ENCODE results near the gene CBFA2T2.
"Not testable (repeated sequence)": the region's sequence is repeated elsewhere in the genome, so short reads cannot be mapped to it uniquely, and the experiment has no call there.

Gene CBFA2T2

DNA sequence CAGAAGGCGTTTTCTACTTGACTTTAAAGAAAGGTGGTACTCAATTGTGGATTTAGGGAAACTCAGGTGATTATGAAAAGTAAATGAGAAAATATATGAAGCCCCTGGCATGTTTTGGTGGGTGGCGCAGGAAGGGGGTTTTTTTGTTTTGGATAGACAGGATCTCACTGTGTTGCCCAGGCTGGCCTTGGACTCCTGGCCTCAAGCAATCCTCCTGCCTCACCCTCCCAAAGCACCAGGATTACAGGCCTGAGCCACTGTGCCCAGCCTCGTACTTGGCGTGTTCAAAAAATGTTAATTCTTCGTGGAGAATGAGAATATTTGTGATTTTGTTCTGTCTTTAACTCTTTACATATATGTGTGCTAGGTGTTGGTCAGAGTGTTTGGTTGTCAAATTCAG, 140.1 kb downstream of the CBFA2T2 start:
- DNase-seq, result no peak

DNA sequence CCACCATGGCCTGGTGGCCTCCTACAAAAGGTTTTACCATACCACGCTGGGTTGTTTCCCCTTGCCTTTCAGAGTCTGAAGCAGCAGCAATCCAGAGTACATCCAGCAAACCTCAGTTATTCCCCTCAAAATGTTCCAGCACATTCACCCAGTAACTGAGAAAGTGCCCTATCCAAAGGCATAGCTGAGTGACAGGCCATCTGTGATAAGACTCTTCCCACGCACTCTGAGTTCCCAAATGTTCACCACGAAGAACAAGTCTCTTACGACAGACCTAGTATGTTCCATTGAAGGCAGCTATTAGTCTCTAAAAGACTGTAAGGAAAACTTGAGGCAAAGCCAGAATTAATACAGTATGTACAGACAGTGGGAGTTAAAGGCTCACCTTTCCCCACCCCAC, 140.6 kb downstream of the CBFA2T2 start:
- no peak for DNase-seq

DNA sequence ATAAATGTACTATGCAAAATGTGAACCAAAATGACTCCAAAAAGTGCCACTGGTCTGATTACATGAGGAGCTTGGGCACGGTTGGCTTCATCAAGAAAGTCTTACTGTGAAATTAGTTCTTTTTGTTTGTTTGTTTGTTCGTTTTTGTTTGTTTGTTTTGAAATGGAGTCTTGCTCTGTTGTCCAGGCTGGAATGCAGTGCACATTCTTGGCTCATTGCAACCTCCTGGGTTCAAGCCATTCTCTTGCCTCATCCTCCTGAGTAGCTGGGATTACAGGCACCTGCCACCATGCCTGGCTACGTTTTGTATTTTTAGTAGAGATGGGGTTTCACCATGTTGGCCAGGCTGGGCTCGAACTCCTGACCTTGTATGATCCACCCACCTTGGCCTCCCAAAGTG, 142.0 kb downstream of the CBFA2T2 start:
- DNase-seq, result not testable (repeated sequence)

DNA sequence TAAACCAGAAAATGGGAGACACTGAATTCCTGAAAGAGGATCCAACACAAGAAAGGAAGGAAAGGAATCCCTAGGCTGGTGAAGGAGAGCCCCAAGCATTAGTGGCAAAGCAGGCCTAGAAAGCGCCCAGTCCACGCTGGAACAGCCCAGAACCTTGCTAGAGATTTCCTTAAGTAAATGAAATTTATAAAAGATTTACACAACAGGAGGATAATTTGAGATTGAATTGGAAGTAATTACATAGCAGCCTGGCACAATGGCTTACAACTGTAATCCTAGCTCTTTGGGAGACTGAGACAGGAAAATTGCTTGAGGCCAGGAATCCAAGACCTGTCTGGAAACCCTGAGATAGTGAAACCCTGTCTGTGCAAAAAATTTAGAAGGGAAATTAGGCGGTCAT, 145.4 kb downstream of the CBFA2T2 start:
- no peak for DNase-seq

DNA sequence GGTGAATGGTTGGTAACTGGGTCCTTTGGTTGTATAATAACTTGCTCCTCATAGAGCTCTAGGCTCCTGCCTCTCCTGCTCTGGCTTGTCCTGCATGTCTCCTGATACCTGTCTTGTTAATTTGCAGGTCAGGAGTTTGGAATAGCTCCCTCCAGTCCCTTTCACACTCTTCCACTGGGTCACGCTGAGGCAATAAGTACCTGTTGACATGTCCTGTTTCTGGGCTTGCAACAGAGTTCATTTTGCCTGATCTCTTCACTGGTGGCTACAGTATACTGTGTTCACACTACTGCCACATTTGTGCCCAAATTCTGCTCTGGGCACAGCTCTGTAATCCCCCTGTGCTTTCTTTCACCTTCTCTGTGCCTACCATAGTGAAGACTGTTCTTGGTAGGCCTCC, 146.9 kb downstream of the CBFA2T2 start:
- DNase-seq, result no peak

DNA sequence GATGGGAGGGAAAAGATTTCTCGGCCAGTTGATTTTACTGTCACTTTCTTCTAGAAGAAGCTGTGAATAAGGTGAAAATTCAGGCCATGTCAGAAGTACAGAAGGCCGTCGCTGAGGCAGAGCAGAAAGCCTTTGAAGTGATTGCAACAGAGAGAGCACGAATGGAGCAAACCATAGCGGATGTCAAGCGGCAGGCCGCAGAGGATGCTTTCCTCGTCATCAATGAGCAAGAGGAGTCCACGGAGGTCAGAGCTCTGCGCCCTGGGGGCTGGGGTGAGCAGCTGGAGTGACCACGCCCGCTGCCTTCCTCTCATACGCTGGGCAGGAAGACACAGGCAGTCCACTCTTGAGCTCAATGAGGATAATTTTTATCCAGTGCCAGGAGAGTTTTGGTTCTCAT, 150.4 kb downstream of the CBFA2T2 start:
- no peak for DNase-seq

DNA sequence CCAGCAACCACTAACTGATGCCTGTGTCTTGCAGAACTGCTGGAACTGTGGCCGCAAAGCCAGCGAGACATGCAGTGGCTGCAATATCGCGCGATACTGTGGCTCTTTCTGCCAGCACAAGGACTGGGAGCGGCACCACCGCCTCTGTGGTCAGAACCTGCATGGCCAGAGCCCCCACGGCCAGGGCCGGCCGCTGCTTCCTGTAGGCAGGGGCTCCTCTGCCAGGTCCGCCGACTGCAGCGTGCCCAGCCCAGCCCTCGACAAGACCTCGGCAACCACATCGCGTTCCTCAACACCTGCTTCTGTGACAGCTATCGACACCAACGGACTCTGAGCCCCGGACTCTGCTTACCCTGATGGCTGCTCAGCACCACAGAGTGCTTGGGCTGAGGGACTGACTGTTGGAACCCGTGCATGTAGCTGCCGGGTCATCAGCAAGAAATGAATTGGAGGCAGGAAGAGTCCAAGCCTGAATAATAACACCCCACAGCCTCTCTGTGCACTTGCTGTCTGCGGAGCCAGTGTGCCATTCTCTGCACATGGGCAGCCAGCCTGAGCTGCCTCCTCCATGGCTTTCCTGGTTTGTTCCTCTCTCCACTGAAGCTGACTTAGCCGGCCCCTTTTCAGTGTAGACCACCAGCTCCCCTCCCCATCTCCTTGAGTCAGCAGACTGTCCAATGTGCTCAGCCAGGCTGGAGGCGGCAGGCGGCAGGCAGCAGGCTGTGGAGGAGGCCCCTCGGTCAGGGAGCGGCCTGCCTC, 154.6 kb downstream of the CBFA2T2 start:
- no peak for DNase-seq

DNA sequence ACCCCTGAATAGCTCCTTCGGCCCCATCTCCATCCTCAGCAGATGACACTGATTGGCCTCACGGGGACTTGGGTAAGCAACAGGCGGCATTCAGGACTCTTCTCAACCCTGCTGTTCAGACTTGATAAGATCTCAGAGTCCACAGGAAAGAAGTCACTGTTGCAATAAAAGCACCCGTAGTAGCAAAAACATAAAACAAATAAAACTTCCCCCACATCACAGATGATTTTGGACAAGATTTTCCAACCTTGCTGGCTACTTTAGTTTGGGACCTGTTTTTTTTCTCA, 155.1 kb downstream of the CBFA2T2 start:
- no peak for DNase-seq

DNA sequence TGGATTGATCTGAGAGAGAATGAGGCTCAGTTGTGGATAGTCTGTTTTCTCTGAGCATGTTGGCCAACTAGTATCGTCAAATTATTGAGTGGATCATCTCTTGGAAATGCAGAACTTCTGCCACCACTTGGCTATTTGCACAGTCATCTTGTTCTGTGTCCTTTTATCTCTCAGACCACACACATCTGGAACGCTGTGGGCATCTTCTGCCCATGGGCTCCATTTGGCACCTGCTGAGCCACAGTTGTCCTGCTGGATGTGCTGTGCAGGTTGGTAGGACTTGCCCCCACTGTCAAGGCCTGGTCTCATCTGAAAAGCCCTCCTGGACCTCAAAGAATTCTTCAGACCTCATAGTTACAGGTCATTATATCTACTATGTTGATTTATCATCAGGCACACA, 155.5 kb downstream of the CBFA2T2 start:
- no peak for DNase-seq

DNA sequence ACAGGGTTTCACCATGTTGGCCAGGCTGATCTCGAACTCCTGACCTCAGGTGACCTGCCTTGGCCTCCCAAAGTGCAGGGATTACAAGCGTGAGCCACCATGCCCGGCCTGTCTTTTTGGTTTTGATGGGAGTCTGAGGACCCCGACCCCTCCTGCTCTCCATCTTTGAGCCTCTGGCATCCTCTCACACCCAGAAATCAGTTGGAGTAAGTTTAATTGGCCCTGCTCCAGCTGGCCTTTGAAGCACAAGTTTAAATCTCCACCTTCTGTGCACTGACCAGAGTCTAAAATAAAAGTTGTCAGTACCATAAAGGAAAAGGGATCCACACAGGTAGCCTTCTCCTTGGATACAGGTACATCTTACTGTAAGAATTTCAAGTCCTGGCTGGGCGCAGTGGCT, 156.3 kb downstream of the CBFA2T2 start:
- no peak for DNase-seq

DNA sequence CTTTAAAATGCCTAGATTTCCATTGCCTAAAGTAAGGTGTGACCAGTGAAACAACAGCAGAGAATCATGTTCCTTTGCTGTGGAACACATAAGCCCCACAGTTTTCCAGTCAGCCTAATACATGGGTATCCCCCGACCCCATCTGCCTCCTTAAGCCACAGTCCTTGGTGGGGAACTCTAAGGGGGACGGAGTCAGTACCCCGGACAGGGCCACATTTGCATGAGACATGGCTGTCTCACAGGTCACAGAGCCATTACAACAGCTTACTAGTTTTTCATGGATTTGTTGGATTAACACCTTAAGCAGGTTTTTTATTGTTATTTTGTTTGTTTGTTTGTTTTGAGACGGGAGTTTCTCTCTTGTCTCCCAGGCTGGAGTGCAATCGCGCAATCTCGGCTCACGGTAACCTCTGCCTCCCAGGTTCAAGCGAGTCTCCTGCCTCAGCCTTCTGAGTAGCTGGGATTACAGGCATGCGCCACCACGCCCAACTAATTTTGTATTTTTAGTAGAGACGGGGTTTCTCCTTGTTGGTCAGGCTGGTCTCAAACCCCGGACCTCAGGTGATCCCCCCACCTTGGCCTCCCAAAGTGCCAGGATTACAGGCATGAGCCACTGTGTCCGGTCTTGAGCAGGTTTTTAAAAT, 157.2 kb downstream of the CBFA2T2 start:
- not testable (repeated sequence) for DNase-seq

DNA sequence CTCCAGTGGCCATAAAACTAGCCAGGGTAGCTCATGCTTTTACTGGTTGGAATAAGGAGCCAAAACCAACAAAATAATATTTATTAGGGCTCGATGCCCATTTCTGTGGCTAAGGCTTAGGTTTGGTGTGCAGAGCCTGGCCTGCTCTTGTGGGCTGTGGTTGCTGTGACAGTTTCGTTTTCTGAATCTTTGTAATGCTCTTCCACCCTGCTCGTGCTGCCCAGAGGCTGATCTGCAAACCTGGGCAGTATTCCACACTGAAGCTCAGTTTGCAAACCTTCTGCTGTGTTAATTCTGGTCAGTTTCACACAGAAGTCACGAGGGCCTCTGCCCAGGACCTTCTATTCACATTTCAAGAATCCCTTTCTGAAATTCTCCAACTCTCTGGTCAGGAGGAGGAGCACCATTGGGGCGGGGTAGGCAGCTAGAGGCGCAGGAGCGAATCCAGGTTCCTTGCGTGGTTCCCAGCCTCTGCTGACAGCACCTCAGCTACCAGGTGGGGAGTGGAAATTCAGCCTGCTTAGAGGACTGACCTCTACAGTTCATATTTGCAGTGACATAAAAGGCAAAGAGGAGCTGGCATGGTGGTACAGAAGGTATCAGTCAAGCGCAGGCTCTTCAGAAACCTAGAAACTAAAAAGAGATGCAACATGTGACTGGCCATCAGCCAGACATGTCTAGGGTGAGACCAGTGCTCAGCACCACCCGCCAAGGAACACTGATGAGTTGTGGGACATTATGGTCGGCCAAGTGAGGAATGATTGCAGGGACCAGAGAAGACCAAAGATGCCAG, 157.9 kb downstream of the CBFA2T2 start:
- no peak for DNase-seq

DNA sequence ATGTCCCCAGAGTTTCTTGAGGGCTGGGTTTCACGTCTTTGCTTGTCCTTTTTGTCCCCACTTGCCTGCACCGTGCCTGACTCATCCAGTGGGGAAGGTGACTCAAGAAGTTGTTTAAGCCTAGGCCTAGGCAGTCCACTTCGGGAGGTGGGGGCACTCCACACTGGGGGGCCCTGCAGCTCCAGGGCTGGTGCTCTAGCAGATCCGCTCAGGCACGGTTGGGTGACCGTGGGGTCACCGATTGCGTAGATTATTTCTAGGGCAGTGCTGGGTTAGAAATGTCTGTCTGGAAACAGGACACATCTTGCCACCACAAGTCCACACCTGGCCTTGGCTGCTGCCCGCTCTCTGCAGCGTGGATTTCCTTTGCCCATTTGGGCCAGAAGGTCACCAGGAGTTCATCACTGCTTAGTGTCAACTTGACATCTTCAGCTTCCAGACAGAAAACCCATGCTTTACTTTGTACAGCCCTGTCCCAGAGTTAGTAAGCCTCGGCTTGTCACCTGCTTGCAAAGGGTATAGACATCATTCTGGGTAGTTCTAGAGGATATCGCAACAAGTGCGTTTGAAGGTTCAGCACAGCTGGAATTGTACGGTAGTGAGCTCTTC, 158.6 kb downstream of the CBFA2T2 start:
- no peak for DNase-seq

DNA sequence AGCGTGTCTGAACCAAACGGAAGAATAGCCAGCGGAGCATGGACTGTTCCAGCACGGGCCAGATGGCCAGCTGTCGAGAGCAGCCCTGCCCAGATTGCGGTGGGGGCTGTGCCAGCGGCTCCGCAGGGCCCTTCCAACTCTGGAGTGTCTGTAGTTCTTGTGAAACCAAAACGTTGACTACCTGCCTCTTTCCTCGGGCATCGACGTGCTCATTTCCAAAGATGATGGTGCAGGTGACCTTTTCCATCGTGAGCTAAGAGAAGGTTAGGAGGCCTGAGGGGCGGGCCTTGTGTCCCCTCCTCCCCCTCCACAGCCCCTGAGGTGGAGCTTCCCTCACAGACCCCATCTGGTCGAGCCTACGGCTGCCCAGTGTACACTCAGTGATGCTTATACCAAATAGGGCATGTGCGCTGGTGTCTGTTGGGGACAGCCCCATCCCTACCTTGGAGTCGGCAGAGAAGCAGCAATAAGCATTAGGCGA, 159.3 kb downstream of the CBFA2T2 start:
- no peak for DNase-seq

DNA sequence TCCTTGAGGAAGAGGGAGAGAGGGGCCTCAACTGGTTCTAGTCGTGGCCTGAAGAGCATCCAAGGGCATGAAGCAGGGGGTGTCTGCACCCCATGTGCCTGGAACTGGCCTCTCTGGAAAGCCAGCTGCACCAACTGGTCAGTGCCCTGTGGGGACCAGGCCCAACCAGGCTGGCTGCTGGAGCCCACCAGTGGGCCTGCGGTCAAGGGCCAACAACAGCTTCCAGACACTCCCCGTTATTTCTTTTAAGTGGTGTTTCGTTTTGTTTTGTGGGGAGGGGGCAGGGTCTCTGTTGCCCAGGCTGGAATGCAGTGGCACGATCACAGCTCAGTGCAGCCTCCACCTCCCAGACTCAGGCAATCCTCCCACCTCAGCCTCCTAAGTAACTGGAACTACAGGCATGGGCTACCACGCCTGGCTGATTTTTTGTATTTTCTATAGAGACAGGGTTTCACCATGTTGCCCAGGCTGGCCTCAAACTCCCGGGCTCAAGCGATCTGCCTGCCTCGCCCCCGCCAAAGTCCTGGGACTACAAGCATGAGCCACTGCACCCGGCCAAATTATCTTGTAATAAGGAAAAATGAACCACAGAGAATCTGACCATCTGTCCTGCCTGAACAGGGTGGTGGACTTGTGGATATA, 160.3 kb downstream of the CBFA2T2 start:
- no peak for DNase-seq

DNA sequence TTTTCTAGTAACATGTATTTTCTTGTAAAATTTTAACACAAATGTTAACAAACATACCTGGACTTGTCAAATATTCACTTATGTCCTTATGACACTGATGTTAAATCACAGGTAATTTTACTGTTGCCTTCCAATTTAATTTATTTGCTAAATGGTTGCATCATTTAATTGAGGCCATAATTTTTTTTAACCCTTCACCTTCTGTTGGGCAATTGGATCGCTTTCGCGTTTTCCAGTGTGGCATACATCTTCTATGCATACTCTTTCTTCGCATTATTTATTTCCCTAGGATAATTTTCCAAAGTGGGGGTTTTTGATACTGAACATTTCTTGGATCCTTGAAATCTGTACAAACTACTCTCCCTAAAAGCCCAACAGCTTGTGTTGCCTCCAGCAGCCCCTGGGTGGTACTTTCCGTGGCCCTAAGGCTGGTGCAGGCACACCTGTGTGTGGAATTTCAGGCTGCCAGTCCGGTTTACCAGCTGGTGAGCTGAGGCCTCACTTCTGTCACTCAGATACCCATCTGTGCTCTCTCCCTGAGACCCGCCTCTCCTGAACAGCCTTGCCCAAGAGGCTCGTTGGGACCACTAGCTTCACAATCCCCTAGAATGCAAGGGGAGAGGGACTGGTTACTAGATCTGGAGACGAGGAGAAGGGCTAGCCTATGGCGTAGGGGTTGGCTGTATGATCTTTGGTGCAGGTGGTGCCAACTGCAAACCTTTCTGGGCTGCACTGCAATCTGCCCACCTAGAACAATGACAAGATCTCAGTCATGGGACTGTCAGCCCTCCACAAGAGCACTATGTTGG, 161.1 kb downstream of the CBFA2T2 start:
- no peak for DNase-seq

DNA sequence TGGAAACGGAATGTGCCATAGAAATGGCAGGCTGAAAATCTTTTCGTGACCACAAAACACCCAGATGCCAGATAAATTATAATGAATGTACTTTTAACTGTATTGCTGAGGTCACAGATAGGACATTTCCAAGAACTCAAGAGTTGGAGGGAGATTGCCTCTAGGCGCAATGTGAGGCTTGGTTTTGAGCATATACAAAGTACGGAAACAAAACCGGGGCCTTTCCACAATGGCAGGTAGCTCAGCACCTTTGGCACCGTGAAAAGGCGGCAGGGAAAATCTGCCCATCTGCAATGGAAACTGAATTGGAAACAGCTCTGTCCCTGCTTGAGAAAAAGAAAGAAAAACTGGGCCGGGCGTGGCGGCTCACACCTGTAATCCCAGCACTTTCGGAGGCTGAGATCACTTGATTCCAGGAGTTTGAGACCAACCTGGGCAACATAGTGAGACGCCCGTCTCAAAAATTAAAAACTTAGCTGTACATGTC, 161.7 kb downstream of the CBFA2T2 start:
- DNase-seq, result no peak

DNA sequence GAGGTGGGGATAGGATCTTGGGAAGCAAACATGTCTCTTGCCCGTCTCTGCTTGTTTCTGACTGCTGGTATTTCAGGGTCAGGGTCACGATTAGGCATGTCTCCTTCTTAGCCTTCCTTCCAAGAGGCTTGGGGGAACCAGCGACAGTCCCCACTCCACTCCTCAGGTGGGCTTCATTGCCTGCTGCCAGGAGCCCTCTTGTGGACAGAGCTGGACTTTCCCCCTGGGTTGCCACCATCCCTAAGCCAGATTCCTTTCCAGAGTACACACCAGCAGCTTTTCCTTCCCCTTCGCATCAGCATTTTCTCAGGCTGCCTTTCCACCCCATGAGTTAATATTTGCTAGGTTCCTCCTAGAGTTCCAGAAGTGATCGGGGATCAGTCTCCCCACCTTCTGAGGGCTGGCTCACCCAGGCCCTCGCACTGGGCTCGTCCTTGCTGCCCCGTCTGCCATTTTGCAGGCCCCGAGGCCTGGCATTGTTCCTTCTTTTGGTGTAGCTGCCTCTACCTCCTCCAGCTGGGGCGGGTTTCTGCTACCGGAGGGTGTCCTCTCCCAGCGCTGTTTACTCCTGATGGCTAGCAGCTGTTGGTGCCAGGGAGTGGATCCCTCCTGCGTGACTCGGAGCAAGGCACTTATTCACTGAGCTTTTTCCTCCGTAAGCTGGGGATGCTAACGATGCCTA, 163.5 kb downstream of the CBFA2T2 start:
- DNase-seq, result no peak

DNA sequence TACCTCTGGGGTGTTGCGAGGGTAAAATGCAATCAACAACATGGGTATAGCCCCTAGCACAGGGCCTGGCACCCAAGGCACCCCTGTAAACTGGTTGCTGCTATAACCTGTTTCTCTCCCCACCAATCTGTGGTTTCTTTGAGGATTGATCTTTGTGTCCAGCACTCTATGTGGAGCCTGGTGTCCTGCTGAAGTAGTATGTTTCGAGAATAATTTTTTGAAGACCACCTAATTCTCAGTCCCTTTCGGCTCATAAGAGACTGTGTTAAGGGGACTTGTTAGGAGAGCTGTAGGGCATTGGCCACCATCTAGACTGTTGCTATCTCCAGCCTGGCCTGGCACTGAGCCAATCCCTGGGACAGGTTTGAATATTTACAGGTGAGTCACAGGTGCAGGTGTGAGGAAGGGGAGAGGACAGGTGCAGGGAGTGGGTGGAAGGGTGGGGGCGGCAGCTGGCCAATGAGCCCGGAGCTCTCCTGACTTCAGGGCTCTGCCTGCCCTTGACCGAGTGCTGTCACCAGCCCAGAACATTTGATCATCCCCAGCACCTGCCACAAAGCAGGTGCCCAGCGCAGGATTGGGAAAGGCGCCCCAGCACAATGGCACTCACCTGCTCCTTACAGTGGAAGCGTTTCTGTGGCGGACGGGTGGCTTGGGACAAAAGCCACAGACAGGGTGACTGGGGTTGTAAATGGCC, 164.2 kb downstream of the CBFA2T2 start:
- no peak for DNase-seq

DNA sequence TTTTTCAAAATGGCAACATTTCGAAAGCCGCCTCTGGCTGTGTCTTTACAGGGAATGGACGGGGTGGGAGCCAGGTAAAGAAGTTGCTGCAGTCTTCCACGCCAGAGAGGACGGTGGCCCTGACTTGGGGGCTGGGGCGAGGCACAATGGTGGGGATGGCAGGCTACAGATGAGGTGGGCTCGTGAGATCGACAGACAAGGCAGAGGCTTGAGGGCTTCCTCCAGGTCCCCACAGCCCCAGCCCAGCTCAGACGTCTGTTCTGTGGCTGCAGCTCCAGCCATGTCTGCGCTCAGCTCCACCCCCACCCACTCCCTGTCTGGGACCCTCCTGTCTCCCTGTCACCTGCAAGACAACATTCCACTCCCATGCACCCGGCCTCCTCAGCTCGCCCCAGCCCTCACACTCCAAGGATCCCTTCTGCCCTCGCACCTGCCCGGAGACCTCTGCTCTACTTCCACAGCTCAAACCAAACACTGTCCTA, 164.8 kb downstream of the CBFA2T2 start:
- DNase-seq, result no peak

DNA sequence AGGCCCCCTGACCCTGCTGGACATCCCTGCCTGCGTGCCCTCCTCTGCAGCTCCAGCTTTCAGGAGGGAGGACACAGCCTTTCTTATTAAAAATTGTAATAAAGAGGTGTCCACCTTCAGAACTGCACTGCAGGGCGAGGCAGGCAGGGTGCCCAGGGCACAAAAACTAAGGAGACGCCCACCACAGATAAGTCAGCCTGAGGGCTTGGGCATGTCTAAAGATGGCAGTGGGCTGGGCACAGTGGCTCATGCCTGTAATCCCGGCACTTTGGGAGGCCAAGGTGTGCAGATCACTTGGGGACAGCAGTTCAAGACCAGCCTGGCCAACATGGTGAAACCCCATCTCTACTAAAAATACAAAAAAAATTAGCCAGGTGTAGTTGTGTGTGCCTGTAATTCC, 165.3 kb downstream of the CBFA2T2 start:
- no peak for DNase-seq
